Trophoblast cell (in vitro differentiated cells and primary cell): ENCODE data around the gene TTC39A.

Experiments used
- DNase-seq, 2 donors: peaks; one replicate each; pipeline ENCODE4 v3.0.0-alpha.2; 2016
- H2AFZ ChIP-seq: 2 replicates; pipeline ENCODE4 v1.6.1; 2013; ENCODE audit warnings: low read length, moderate library complexity, mild to moderate bottlenecking; ENCODE audit not compliant: insufficient read depth, poor library complexity
- H2AK5ac ChIP-seq: 2 replicates; pipeline ENCODE4 v1.6.1; 2013; ENCODE audit warnings: mild to moderate bottlenecking, low read length
- H2BK120ac ChIP-seq: 2 replicates; pipeline ENCODE4 v1.6.1; 2013; ENCODE audit warnings: low read length, mild to moderate bottlenecking, moderate library complexity; ENCODE audit not compliant: insufficient read depth, poor library complexity
- H2BK12ac ChIP-seq: 2 replicates; pipeline ENCODE4 v1.6.1; 2013; ENCODE audit warnings: mild to moderate bottlenecking, low read length, moderate library complexity
- H2BK5ac ChIP-seq: 2 replicates; pipeline ENCODE4 v1.6.1; 2013; ENCODE audit warnings: low read length, low read depth, moderate library complexity, mild to moderate bottlenecking; ENCODE audit not compliant: poor library complexity
- H3K14ac ChIP-seq: 2 replicates; pipeline ENCODE4 v1.6.1; 2013; ENCODE audit warnings: mild to moderate bottlenecking, low read length
- H3K18ac ChIP-seq: 2 replicates; pipeline ENCODE4 v1.6.1; 2013; ENCODE audit warnings: mild to moderate bottlenecking, low read length
- H3K23ac ChIP-seq: 2 replicates; pipeline ENCODE4 v1.6.1; 2013; ENCODE audit warnings: low read length
- H3K27ac ChIP-seq: 2 replicates; pipeline ENCODE4 v1.5.1; 2013; ENCODE audit warnings: low read depth, mild to moderate bottlenecking, inconsistent platforms, low read length, moderate library complexity
- H3K27me3 ChIP-seq: 2 replicates; pipeline ENCODE4 v1.6.1; 2013; ENCODE audit warnings: inconsistent platforms, mild to moderate bottlenecking, low read length, moderate library complexity; ENCODE audit not compliant: insufficient read depth
- H3K36me3 ChIP-seq, 2 experiments: 1 replicate in 1 of 2; 2 replicates in 1 of 2; pipeline ENCODE4 v1.6.1; 2013; ENCODE audit warnings: low read length in 2 of 2, mild to moderate bottlenecking in 2 of 2, moderate library complexity in 1 of 2; ENCODE audit not compliant: insufficient read depth in 2 of 2, control insufficient read depth in 1 of 2
- H3K4ac ChIP-seq: 2 replicates; pipeline ENCODE4 v1.6.1; 2013; ENCODE audit warnings: low read depth, mild to moderate bottlenecking, low read length, moderate library complexity
- H3K4me1 ChIP-seq, 2 experiments: 1 replicate in 1 of 2; 2 replicates in 1 of 2; pipeline ENCODE4 v1.6.1; 2013; ENCODE audit warnings: low read length in 2 of 2, mild to moderate bottlenecking in 2 of 2, moderate library complexity in 1 of 2; ENCODE audit not compliant: insufficient read depth in 2 of 2, control insufficient read depth in 1 of 2
- H3K4me2 ChIP-seq: 2 replicates; pipeline ENCODE4 v1.6.1; 2013; ENCODE audit warnings: inconsistent platforms, mild to moderate bottlenecking, low read length, moderate library complexity
- H3K4me3 ChIP-seq: 2 replicates; pipeline ENCODE4 v1.5.1; 2013; ENCODE audit warnings: mild to moderate bottlenecking, low read depth, low read length, inconsistent platforms
- H3K79me1 ChIP-seq: one replicate; pipeline ENCODE4 v1.6.1; 2013; ENCODE audit warnings: low read length
- H3K79me2 ChIP-seq: 2 replicates; pipeline ENCODE4 v1.6.1; 2013; ENCODE audit warnings: low read length, mild to moderate bottlenecking; ENCODE audit not compliant: control insufficient read depth, insufficient read depth, poor library complexity
- H3K9ac ChIP-seq: 2 replicates; pipeline ENCODE4 v1.6.1; 2013; ENCODE audit warnings: mild to moderate bottlenecking, low read length
- H3K9me3 ChIP-seq: 2 replicates; pipeline ENCODE4 v1.6.1; 2013; ENCODE audit warnings: low read depth, mild to moderate bottlenecking, control low read depth, inconsistent platforms, low read length; ENCODE audit not compliant: insufficient read depth
- H4K12ac ChIP-seq: 2 replicates; pipeline ENCODE4 v1.6.1; 2013; ENCODE audit warnings: low read depth, mild to moderate bottlenecking, low read length, moderate library complexity
- H4K8ac ChIP-seq: 2 replicates; pipeline ENCODE4 v1.6.1; 2013; ENCODE audit warnings: low read depth, mild to moderate bottlenecking, low read length, moderate library complexity
- H4K91ac ChIP-seq: one replicate; pipeline ENCODE4 v1.6.1; 2013; ENCODE audit warnings: low read depth, mild to moderate bottlenecking, low read length, moderate library complexity
- WGBS: extraction: QIAGEN DNeasy Blood & Tissue Kit; methylation state at CpG from one replicate; pipeline ENCODE4 v1.1.7; 2013; ENCODE audit warnings: missing lambda C conversion rate; ENCODE audit not compliant: insufficient read length, insufficient coverage; ENCODE audit errors: extremely low coverage; 5-methylcytosine and 5-hydroxymethylcytosine counted together

TTC39A gene

GRCh38 chr1:51263147-51263877 lies 67.0 kb downstream of the TTC39A start:
- no CpG with 5 or more reads among the region's 4 CpGs for WGBS
- Histone ChIP-seq H3K9me3 (no peaks in the 10 kb centered on the region), H3K23ac (no peak overlapping the region), H4K8ac (no peak overlapping the region), H3K27me3 (no peaks in the 10 kb centered on the region), H3K79me2 (peaks cover 8% of the 10 kb centered on the region), H3K27ac (no peak overlapping the region), H3K36me3 (peaks cover 0 to 2% of the 10 kb centered on the region in 2 experiments), H2AK5ac (no peak overlapping the region), H4K91ac (no peak overlapping the region), H3K14ac (no peak overlapping the region), H2AFZ (no peak overlapping the region), H3K4me1 (peaks cover 0 to 9% of the 10 kb centered on the region in 2 experiments), H2BK120ac (no peak overlapping the region), H2BK12ac (no peak overlapping the region), H3K4ac (no peak overlapping the region), H3K18ac (no peak overlapping the region), H4K12ac (no peak overlapping the region), H3K9ac (no peak overlapping the region), H2BK5ac (no peak overlapping the region), H3K4me3 (no peak overlapping the region), H3K79me1 (no peaks in the 10 kb centered on the region), H3K4me2 (no peak overlapping the region)
- no peak for DNase-seq

GRCh38 chr1:51255331-51255730 lies 75.0 kb downstream of the TTC39A start:
- H3K27ac ChIP-seq = no peak overlapping the region
- no peak overlapping the region for H2AK5ac ChIP-seq
- H2BK120ac ChIP-seq = no peak overlapping the region
- no peak overlapping the region for H3K9ac ChIP-seq
- H3K79me1 ChIP-seq = no peaks in the 10 kb centered on the region
- H3K4me1 ChIP-seq = no peaks in the 10 kb centered on the region
- no peak for DNase-seq
- no peak overlapping the region for H4K12ac ChIP-seq
- no peak overlapping the region for H3K23ac ChIP-seq
- H3K14ac ChIP-seq = no peak overlapping the region
- H3K36me3 ChIP-seq = peaks cover 3% of the 10 kb centered on the region in 2 experiments
- H3K79me2 ChIP-seq = peaks cover 6% of the 10 kb centered on the region
- no CpG with 5 or more reads among the region's 3 CpGs for WGBS
- H2BK5ac ChIP-seq = no peak overlapping the region
- no peak overlapping the region for H2BK12ac ChIP-seq
- no peak overlapping the region for H2AFZ ChIP-seq
- H4K91ac ChIP-seq = no peak overlapping the region
- H3K18ac ChIP-seq = no peak overlapping the region
- no peaks in the 10 kb centered on the region for H3K9me3 ChIP-seq
- no peak overlapping the region for H3K4me2 ChIP-seq
- no peaks in the 10 kb centered on the region for H3K27me3 ChIP-seq
- H3K4ac ChIP-seq = peak overlapping the region; percentile 79
- no peak overlapping the region for H3K4me3 ChIP-seq
- H4K8ac ChIP-seq = no peak overlapping the region

GRCh38 chr1:51253691-51254090 lies 76.7 kb downstream of the TTC39A start:
- H2BK12ac ChIP-seq = no peak overlapping the region
- H3K18ac ChIP-seq = no peak overlapping the region
- H3K23ac ChIP-seq = no peak overlapping the region
- H2BK5ac ChIP-seq = no peak overlapping the region
- no peaks in the 10 kb centered on the region for H3K27me3 ChIP-seq
- no peak overlapping the region for H3K4ac ChIP-seq
- DNase-seq = no peak
- H3K36me3 ChIP-seq = peaks cover 3% of the 10 kb centered on the region in 2 experiments
- no peak overlapping the region for H3K14ac ChIP-seq
- WGBS = no CpG with 5 or more reads among the region's 5 CpGs
- no peak overlapping the region for H2AFZ ChIP-seq
- H4K91ac ChIP-seq = no peak overlapping the region
- H3K79me1 ChIP-seq = no peaks in the 10 kb centered on the region
- H4K8ac ChIP-seq = no peak overlapping the region
- H3K79me2 ChIP-seq = peaks cover 6% of the 10 kb centered on the region
- no peak overlapping the region for H3K9ac ChIP-seq
- H2BK120ac ChIP-seq = no peak overlapping the region
- H3K27ac ChIP-seq = no peak overlapping the region
- no peak overlapping the region for H4K12ac ChIP-seq
- H3K4me1 ChIP-seq = no peaks in the 10 kb centered on the region
- no peak overlapping the region for H2AK5ac ChIP-seq
- no peak overlapping the region for H3K4me2 ChIP-seq
- H3K4me3 ChIP-seq = no peak overlapping the region
- no peaks in the 10 kb centered on the region for H3K9me3 ChIP-seq

- no CpG with 5 or more reads among the region's 6 CpGs for WGBS
These were observed 78.0 kb downstream of the TTC39A start for GRCh38 chr1:51252366-51252765.

More at GRCh38 chr1:51252366-51252765, 78.0 kb downstream of the TTC39A start:
- no peak overlapping the region for H2AFZ ChIP-seq
- no peak overlapping the region for H3K4me2 ChIP-seq
- no peak overlapping the region for H4K12ac ChIP-seq
- H3K79me1 ChIP-seq = no peaks in the 10 kb centered on the region
- H2AK5ac ChIP-seq = no peak overlapping the region
- H3K79me2 ChIP-seq = peaks cover 6% of the 10 kb centered on the region
- H3K9me3 ChIP-seq = no peaks in the 10 kb centered on the region
- no peak overlapping the region for H2BK120ac ChIP-seq
- H3K27me3 ChIP-seq = no peaks in the 10 kb centered on the region
- H3K9ac ChIP-seq = no peak overlapping the region
- H2BK5ac ChIP-seq = no peak overlapping the region
- H3K4ac ChIP-seq = peak overlapping the region; percentile 55
- DNase-seq = no peak
- H2BK12ac ChIP-seq = no peak overlapping the region
- no peak overlapping the region for H3K23ac ChIP-seq
- H4K91ac ChIP-seq = no peak overlapping the region
- no peak overlapping the region for H3K27ac ChIP-seq
- no peak overlapping the region for H3K18ac ChIP-seq
- peaks cover 3% of the 10 kb centered on the region in 2 experiments for H3K36me3 ChIP-seq
- H3K14ac ChIP-seq = no peak overlapping the region
- no peak overlapping the region for H3K4me3 ChIP-seq
- no peaks in the 10 kb centered on the region for H3K4me1 ChIP-seq
- no peak overlapping the region for H4K8ac ChIP-seq
